ENCODE data around the gene TMEM135. TPM values are rescaled to one million over a fixed set of nuclear protein-coding genes. Genes with fewer than 3 reads are reported as not detected.
A peak's percentile ranks its signal among the peaks of the same experiment; 100 is the strongest.
"Not testable (repeated sequence)": the region's sequence is repeated elsewhere in the genome, so short reads cannot be mapped to it uniquely, and the experiment has no call there.

TMEM135 gene
- total RNA-seq, result 36.0 to 42.6 TPM (median 39.9 TPM) in 3 replicates

DNA sequence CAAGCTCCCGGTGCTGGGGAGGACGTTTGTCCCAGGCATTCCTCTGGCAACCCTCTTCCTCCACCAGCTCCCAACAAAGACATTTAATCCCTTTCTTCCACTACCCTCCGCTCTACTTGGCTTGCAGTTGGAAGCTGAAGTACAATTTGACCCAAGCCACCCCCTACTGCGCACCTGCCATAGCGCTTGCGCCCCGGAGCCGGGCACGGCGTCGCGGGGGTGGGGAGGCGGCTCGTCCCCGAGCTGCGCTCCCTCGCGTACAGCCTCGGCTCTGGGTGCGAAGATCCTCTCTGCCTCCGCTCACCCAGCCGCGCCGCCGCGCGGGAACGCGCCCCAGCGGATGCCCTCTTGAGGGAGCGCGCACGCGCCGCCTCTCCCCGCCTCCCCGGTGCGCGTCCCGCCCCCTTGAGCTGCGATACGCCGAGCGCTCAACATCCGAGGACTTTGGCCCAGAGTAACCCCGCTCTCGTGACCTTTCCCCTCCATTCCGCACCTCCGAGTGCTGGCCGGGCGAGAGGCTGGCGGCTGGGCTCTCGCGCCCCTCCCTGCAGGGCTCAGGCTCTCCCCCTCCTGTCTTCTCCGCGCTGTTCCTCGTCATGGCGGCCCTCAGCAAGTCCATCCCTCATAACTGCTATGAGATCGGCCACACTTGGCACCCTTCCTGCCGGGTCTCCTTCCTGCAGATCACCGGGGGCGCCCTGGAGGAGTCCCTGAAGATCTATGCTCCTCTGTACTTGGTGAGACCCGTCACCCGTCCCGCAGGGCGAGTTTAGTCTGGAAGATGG lies at the start of gene TMEM135:
TSS of gene TMEM135 (plus strand) at position 485 of the 785 bp plus-strand sequence. CDS start at position 597, 112 bp downstream.
- peaks cover 13% of the 10 kb centered on the region for H3K36me3 Mint-ChIP-seq
- DNase-seq (ENCODE audit: low spot score in 2 of 2, unreplicated experiment in 2 of 2), result peak; percentile 74 to 85
- TF ChIP-seq, protein P1, sequence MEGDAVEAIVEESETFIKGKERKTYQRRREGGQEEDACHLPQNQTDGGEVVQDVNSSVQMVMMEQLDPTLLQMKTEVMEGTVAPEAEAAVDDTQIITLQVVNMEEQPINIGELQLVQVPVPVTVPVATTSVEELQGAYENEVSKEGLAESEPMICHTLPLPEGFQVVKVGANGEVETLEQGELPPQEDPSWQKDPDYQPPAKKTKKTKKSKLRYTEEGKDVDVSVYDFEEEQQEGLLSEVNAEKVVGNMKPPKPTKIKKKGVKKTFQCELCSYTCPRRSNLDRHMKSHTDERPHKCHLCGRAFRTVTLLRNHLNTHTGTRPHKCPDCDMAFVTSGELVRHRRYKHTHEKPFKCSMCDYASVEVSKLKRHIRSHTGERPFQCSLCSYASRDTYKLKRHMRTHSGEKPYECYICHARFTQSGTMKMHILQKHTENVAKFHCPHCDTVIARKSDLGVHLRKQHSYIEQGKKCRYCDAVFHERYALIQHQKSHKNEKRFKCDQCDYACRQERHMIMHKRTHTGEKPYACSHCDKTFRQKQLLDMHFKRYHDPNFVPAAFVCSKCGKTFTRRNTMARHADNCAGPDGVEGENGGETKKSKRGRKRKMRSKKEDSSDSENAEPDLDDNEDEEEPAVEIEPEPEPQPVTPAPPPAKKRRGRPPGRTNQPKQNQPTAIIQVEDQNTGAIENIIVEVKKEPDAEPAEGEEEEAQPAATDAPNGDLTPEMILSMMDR (IDR thresholded peaks at IDR 0.05; ENCODE audit: unreplicated experiment), result no peak
- H3K27me3 Mint-ChIP-seq (ENCODE audit: low read depth), result no peaks in the 10 kb centered on the region
- peak within 1 kb of the TSS; percentile 87 for H3K27ac Mint-ChIP-seq
- peak within 1 kb of the TSS; percentile 98 for H3K4me3 Mint-ChIP-seq
- H3K4me1 Mint-ChIP-seq, result peaks cover 27% of the 10 kb centered on the region
- no peaks in the 10 kb centered on the region for H3K9me3 Mint-ChIP-seq

GRCh38 chr11:86988351-86988881 lies 49.3 kb upstream of the TMEM135 start:
- Mint-ChIP-seq H3K4me1 (peaks cover 10% of the 10 kb centered on the region), H3K27me3 (ENCODE audit: low read depth) (no peaks in the 10 kb centered on the region), H3K36me3 (no peaks in the 10 kb centered on the region), H3K9me3 (no peaks in the 10 kb centered on the region), H3K4me3 (no peak overlapping the region), H3K27ac (no peak overlapping the region)
- DNase-seq (ENCODE audit: low spot score in 2 of 2, unreplicated experiment in 2 of 2), result no peak
- TF ChIP-seq, protein P1 (IDR thresholded peaks at IDR 0.05; ENCODE audit: unreplicated experiment), result no peak

DNA sequence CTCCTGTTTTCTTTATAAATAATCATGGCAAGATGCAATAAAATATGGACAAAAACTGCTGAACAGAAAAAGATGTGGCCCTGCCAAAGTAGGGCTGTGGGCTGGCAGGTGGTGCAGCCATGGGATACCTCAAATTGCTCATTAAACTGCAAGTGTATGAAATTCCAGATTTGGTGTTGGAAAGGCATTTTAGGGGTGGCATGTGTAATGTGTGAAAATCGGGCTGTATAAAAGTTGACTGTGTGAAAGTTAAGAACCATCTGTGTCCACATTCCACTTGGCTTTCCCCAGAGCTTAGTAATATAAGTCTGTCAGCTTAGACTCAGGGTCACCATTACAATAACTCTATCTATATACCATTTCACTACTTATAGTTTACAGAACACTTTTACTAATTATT lies 47.7 kb upstream of the TMEM135 start:
- Mint-ChIP-seq H3K36me3 (no peaks in the 10 kb centered on the region), H3K27me3 (ENCODE audit: low read depth) (no peaks in the 10 kb centered on the region), H3K9me3 (no peaks in the 10 kb centered on the region), H3K4me3 (no peak overlapping the region), H3K4me1 (peaks cover 10% of the 10 kb centered on the region), H3K27ac (no peak overlapping the region)
- no peak for DNase-seq (ENCODE audit: low spot score in 2 of 2, unreplicated experiment in 2 of 2)
- TF ChIP-seq, protein P1 (IDR thresholded peaks at IDR 0.05; ENCODE audit: unreplicated experiment), result no peak

- Mint-ChIP-seq H3K9me3 (no peaks in the 10 kb centered on the region), H3K27ac (no peak overlapping the region), H3K4me1 (peaks cover 10% of the 10 kb centered on the region), H3K36me3 (no peaks in the 10 kb centered on the region), H3K4me3 (no peak overlapping the region), H3K27me3 (ENCODE audit: low read depth) (no peaks in the 10 kb centered on the region)
- no peak for DNase-seq (ENCODE audit: low spot score in 2 of 2, unreplicated experiment in 2 of 2)
- TF ChIP-seq, protein P1 (IDR thresholded peaks at IDR 0.05; ENCODE audit: unreplicated experiment), result no peak
Measured at GRCh38 chr11:86990515-86990914, 47.2 kb upstream of the TMEM135 start.

- TF ChIP-seq, protein P1 (IDR thresholded peaks at IDR 0.05; ENCODE audit: unreplicated experiment), result no peak
- no peaks in the 10 kb centered on the region for H3K27me3 Mint-ChIP-seq (ENCODE audit: low read depth)
- H3K27ac Mint-ChIP-seq, result no peak overlapping the region
- no peak for DNase-seq (ENCODE audit: low spot score in 2 of 2, unreplicated experiment in 2 of 2)
- no peaks in the 10 kb centered on the region for H3K9me3 Mint-ChIP-seq
- peaks cover 10% of the 10 kb centered on the region for H3K4me1 Mint-ChIP-seq
- no peaks in the 10 kb centered on the region for H3K36me3 Mint-ChIP-seq
- H3K4me3 Mint-ChIP-seq, result no peak overlapping the region
Measured at GRCh38 chr11:86991341-86991740, 46.4 kb upstream of the TMEM135 start.

DNA sequence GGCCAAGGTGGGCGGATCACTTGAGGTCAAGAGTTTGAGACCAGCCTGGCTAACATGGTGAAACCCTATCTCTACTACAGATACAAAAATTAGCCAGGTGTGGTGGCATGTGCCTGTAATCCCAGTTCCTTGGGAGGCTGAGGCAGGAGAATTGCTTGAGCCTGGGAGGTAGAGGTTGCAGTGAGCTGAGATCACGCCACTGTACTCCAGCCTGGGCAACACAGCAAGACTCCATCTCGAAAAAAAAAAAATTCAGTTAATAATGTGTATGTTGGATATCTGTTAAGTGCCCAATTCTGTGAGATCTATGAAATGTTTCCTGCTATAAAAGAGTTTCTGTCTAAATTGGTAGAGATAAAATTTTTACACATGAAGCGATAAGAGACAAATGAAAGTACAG lies 45.4 kb upstream of the TMEM135 start:
- peaks cover 10% of the 10 kb centered on the region for H3K4me1 Mint-ChIP-seq
- H3K9me3 Mint-ChIP-seq; DNase-seq (ENCODE audit: low spot score in 2 of 2, unreplicated experiment in 2 of 2); H3K27me3 Mint-ChIP-seq (ENCODE audit: low read depth); H3K36me3 Mint-ChIP-seq; H3K27ac Mint-ChIP-seq; H3K4me3 Mint-ChIP-seq: not testable (repeated sequence)

Measured in mesothelial cell of epicardium (in vitro differentiated cells).